Stimulated activated CD4-positive, alpha-beta T cell treated with anti-CD3 and anti-CD28 coated beads, Interleukin-4, amount 100 ng/mL, for 24 hours (primary cell): ENCODE results near the gene EPHX1.
"Not testable (repeated sequence)": the region's sequence is repeated elsewhere in the genome, so short reads cannot be mapped to it uniquely, and the experiment has no call there.

ENCODE experiments used
- DNase-seq: peaks from one replicate; pipeline ENCODE4 v3.0.0-alpha.2; 2020

The EPHX1 gene

DNA sequence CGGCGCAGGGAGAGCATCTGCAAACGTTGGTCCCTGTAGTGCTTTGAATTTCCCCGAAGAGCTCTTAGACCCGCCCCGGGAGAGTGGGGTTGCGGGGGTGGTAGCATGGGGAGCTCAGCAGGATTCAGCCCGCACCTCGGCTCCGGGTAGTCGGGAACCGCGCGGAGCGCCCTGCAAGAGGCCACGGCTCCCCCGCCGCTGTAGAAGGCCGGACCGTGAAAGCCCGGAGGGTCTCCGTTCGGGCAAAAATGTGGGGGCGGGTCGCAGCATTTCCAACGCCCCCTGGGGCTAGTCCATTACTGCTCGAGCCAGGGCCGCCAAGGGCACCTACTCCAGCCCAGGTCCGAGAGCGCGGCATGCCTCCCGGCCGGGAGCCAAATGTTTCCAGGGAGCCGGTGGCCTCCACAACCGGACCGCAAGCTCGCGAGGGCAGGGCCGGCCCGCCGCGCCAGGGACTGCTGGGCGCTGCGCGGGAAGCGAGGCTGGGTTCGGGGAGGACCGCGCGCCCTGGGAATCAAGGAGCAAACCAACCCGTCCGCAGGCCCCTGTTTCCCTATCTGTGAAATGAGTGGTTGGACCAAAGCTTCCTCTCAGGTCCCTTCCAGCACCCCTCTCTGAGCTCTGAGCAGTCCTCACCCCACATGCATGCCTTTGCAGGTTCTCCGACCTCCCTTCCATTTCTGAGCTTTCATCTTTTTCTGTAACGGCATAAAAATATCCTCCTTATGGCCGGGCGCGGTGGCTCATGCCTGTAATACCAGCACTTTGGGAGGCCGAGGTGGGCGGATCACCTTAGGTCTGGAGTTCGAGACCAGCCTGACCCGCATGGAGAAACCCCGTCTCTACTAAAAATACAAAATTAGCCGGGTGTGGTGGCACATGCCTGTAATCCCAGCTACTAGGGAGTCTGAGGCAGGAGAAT, 73.0 kb downstream of the EPHX1 start:
- DNase-seq, result peak; percentile 45

DNA sequence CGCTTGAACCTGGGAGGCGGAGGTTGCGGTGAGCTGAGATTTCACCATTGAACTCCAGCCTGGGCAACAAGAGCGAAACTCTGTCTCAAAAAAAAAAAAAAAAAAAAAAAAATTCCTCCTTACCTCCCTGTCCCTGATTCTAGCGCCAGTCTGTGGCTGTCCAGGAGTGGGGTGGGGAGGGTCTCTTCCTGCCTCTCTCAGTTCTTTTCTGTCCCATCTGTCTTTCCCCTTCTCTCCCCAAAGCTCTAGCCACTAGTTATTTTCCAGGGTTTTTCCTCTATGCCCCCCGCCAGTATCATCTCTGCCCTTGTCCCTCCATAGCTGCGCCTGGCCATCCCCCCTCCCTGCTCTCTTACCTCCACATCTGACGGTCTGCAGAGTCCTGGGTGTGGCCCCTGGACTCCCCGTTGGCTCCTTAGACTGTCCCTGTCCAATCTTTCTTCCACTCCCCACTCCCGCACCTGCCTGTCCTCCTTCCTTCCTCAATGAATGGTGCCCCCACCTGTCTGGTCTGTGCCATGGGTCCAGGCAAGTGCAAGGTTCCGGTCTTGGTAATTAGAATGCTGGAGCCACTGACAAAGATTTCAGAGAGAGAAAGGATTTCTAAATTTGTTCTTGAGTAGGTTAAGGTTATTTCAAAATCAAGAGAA, 73.8 kb downstream of the EPHX1 start:
- DNase-seq, result no peak

DNA sequence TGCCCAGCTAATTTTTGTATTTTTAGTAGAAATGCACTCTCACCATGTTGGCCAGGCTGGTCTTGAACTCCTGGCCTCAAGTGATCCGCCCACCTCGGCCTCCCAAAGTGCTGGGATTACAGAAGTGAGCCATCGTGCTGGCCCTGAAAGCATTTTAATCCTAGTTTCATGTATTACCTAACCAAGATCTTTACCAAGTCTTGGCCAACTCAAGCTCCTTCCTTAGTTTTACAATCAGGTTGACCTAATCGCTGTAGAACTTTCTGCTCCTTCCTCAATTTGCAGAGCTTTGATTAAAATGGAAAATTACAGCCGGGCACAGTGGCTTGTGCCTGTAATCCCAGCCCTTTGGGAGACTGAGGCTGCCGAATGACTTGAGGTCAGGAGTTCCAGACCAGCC, 75.4 kb downstream of the EPHX1 start:
- no peak for DNase-seq

DNA sequence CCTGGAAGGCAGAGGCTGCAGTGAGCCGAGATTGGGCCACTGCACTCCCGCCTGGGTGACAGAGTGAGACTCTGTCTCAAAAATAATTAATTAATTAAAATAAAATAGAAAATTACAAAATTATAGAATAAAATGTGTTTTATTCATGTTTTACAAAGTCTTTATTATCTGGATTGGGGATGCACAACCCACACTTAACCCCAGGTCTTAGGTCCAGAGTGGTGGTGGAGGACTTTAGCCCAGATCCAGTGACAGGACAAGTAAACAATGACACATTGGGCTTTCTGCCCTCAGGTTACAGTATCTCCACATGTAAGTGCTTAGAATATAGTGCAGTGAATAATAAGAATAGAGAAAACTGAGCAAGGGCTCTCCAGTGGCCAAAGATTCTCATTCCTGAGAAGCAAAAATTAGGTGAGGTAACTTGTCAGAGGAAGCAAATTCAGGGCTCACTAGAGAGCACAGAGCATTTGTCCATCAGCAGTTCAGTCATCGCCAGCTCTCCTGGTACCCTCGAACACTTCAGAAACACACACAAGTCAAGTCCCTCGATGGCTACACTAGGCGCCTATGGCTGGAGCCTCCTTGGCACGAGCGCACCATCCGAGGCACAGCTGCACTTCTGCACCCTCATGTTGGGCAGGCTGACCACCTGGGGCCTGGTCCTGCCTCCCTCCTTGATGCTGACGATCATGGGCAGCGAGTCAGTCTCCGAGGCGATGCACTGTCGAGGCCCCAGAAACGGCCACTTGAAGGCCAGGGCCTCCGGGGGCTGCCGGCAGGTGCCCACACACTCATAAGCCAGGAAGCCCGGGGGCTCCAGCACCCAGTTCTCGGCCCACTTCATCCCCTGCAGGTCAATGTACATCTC, 76.5 kb downstream of the EPHX1 start:
- DNase-seq, result no peak

DNA sequence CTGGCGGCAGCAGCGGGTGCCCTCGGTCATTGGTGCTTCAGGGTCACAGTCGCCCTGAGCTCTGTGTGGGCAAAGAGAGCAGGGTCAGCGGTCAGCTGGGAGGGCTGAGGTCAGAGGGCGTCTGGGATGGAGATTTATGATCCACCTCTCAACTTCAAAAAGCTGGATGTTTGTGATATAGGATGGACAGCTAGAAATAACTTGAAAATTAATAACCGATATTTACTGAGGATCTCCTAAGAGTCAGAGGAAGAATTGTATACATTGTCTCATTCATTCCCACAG, 77.0 kb downstream of the EPHX1 start:
- no peak for DNase-seq

DNA sequence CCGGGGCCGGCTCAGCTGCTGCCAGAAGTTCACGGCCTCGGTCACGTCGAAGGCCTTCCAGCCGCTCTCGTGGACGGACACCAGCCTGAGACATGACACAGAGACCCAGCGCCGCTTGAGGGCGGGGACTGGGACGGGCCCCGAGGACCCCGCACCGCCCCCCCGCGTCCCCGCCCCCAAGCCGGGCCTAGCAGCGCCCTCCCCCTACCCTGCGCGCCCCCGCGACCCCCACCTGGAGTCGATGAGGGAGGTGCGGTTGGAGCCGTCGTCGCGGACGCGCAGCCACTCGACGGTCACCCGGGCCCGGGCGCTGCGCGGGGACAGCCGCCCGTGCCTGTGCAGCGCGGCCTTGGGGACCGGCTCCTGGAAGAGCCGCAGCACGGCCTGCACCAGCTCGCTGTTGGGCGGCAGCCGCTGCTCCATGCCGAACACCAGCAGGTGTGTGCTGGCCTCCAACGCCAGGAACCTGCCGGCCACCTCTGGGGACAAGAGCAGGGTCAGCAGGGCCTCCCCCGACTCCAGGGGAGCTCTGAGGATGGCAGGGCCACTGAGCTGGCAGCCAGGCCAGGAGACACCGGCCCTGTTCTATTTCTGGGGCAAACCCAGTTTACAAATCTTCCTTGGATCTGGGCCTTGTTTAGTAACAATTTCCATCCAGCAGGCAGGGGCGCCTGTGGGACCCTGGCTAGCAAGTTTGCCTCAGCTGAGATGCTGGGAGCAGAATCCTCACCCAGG, 77.8 kb downstream of the EPHX1 start:
- DNase-seq, result not testable (repeated sequence)

DNA sequence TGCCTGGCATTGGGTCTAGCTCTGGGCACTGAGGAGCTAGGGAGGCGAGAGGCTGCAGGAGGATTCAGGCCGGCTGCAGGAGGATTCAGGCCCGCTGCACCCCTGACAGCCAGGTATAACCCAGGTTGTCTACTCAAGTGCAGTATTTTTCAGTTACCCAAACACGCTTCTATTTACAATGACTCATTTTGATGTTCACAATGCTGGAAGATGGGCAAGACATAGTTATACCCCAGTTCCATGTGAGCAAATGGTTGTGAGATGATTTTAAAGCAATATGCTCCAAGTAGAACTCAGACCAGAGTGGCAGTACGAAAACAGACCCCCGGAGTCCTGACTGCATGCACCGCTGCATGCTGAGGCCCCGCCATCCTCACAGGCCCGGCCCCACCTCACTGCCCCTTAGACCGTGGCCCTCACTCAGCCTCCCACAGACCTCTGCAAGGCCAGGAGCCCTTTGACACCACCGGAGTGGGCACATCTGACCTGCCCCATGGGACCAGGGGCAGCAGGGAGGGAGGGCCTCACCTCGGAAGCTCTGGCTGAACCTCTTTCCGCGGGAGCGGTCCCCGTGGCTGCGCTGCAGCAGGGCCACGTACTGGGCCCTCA, 78.5 kb downstream of the EPHX1 start:
- no peak for DNase-seq

DNA sequence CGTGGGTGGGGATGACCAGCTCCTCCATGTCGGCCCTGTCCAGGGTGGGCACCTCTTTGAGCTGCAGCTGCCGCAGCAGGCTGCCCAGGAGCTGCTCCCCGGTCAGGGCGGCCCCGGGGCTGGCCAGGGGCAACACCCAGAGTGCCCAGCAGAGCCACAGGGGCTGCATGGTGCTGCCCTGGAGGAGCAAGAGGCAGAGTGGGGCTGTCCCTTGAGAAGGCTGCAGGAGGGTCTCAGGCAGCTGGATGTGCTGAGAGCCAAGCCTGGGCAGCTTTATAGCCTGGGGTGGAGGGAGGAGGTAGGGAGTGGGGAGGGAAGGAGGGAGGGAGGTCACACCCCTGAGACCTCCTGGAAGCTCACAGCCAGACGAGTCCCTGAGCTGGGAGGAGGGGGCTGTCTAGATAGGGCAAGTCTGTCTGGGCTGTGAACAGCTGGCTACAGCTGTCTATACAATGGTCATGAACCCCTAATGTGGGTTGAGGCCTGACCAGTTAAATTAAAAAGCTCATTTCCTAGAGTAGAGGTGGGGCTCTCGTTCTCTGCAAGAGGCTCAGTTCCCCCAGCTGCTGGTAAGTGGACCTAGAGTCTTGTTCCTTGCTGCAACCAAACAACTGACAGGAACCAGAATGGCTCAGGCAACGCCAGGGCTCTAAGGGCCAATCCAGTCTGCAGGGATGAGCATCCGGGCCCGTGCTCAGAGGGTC, 79.1 kb downstream of the EPHX1 start, which contains the start of gene LEFTY1:
Gene LEFTY1 (minus strand): TSS at position 249 of the 704 bp plus-strand sequence. CDS start 80 bp downstream, at position 169.
- DNase-seq, result no peak

DNA sequence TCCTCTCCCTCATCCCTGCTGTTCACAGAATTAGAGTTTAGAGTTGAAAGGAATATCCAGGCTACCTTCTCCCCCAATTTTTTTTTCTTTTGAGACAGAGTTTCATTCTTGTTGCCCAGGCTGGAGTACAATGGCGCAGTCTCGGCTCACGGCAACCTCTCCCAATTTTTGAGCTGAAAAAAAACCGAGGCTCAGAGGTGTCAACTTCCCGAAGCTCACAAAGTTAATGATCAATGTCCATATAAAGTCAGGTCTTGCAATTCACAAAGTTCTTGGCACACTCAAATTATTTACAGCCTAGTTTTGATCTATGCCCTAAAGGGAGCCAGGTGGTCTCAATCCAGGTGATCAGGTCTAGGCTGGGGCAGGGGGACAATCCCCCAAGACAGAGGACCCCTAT, 79.8 kb downstream of the EPHX1 start:
- DNase-seq, result no peak

DNA sequence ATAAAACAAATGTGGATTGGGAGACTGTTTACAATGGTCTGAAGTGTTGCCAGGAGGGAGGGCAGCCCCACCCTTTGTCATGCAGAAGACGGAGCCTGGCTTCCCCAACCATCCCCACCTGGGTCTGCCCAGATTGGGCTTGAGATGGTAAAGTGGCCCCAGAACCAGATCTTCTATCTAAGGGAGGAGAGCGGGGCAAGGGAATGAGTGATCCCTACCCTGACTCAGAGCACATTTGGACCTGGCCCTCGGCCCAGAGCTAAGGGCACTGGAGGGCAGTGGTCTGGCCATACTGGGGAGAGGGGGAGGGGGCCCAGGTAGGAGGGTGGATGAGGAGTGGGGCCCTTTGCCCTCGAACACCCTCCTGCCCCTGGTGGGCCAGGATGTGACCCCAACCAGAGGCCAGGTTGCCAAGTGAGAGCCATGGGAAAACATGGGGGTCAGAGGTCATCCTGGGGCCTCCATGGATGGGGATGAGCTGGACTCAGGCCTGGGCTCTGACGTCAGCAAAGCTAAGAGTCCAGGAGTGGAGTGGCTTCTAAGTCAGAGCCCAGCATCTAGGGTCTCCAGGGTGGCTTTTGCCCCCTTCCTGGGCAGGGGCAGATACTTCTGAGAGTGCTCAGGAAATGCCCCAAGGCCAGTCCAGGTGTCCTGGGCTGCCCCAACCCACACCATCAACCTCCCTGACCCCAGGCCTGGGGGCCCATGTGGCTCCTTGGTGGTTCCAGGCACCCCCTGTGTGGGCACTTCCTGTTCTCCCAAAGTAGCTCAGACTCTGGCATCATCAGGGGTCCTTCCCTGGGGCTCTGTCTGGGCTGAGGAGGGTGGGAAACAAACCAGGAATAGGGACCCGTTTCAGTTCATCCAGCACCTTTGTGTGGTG, 80.7 kb downstream of the EPHX1 start:
- no peak for DNase-seq

DNA sequence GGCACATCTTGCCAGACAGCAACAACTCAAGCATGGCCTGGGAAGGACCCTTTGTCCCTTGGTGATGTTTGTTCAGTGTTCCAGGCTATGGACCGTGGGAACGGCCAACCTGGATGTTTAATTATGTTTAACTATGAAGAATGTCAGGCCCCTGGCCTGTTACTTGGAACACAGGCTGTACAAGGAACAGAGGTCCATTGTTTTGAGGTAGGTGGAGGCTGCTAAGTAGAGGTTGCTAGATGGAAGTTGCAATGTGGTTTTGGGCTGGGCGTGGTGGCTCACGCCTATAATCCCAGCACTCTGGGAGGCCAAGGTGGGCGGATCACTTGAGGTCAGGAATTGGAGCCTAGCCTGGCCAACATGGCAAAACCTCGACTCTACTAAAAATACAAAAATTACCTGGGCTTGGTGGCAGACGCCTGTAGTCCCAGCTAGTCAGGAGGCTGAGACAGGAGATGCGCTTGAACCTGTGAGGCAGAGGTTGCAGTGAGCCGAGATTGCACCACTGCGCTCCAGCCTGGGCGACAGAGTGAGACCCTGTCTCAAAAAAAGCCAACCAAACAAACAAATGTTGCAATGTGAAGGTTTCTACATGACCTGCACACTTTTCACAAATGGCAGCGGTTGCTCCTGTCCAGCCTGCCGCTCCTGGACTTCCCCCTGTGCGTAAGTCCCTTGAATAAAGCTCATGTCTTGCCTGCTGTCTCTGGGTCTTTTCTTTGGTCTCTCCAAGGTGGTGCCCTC, 81.5 kb downstream of the EPHX1 start:
- DNase-seq, result no peak

DNA sequence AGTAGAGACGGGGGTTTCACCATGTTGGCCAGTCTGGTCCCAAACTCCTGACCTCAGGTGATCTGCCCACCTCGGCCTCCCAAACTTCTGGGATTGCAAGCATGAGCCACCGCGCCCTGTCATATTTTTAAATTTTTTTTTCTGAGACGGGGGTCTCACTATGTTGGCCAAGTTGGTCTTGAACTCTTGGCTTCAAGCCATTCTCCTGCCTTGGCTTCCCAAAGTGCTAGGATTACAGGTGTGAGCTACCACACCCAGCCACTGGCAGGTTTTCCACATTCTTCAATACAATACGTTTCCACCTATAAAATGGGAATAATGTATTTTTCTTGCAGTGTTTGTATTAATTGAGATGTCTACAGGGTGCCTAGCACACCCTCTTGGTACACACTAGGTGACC, 82.4 kb downstream of the EPHX1 start:
- DNase-seq, result no peak
